ENCODE measurements around the gene PPARG.
"Not testable (repeated sequence)": the region's sequence is repeated elsewhere in the genome, so short reads cannot be mapped to it uniquely, and the experiment has no call there.

The PPARG gene

GRCh38 chr3:12380461-12380860 is 91.6 kb downstream of the PPARG start:
- no peak for DNase-seq (ENCODE audit: low read depth)

- DNase-seq (ENCODE audit: low read depth) = no peak
These were observed 92.3 kb downstream of the PPARG start for GRCh38 chr3:12381199-12381598.

- DNase-seq (ENCODE audit: low read depth) = no peak
These were observed 94.3 kb downstream of the PPARG start for GRCh38 chr3:12383218-12383617.

GRCh38 chr3:12384451-12385233 is 95.8 kb downstream of the PPARG start:
- DNase-seq (ENCODE audit: low read depth) = no peak

- DNase-seq (ENCODE audit: low read depth) = not testable (repeated sequence)
These were observed 97.8 kb downstream of the PPARG start for GRCh38 chr3:12386514-12387291.

- DNase-seq (ENCODE audit: low read depth) = no peak
These were observed 99.3 kb downstream of the PPARG start for GRCh38 chr3:12388185-12388584.

- DNase-seq (ENCODE audit: low read depth) = no peak
These were observed 103.4 kb downstream of the PPARG start for GRCh38 chr3:12392101-12392878.

- DNase-seq (ENCODE audit: low read depth) = no peak
These were observed 105.0 kb downstream of the PPARG start for GRCh38 chr3:12393894-12394293.

GRCh38 chr3:12394569-12395271 is 105.8 kb downstream of the PPARG start:
- no peak for DNase-seq (ENCODE audit: low read depth)

- no peak for DNase-seq (ENCODE audit: low read depth)
These were observed 106.6 kb downstream of the PPARG start for GRCh38 chr3:12395349-12396012.

GRCh38 chr3:12396471-12396870 is 107.6 kb downstream of the PPARG start:
- no peak for DNase-seq (ENCODE audit: low read depth)

- DNase-seq (ENCODE audit: low read depth) = no peak
These were observed 110.4 kb downstream of the PPARG start for GRCh38 chr3:12399226-12399625.

GRCh38 chr3:12400616-12401194 is 111.8 kb downstream of the PPARG start:
- DNase-seq (ENCODE audit: low read depth) = no peak

GRCh38 chr3:12401208-12401607 is 112.3 kb downstream of the PPARG start:
- no peak for DNase-seq (ENCODE audit: low read depth)

GRCh38 chr3:12405432-12406272 is 116.8 kb downstream of the PPARG start:
- DNase-seq (ENCODE audit: low read depth) = no peak

GRCh38 chr3:12408984-12409683 is 120.3 kb downstream of the PPARG start:
- no peak for DNase-seq (ENCODE audit: low read depth)

- no peak for DNase-seq (ENCODE audit: low read depth)
These were observed 121.1 kb downstream of the PPARG start for GRCh38 chr3:12409684-12410596.

- no peak for DNase-seq (ENCODE audit: low read depth)
These were observed 124.9 kb downstream of the PPARG start for GRCh38 chr3:12413721-12414255.

Data from stimulated activated CD4-positive, alpha-beta T cell treated with anti-CD3 and anti-CD28 coated beads, Interleukin-2, amount 100 ng/mL, for 4 hours (primary cell).